HepG2 (cell line): ENCODE results near the gene A3GALT2. TPM values are rescaled to one million over a fixed set of nuclear protein-coding genes. Genes with fewer than 3 reads are reported as not detected.

ENCODE experiments used
- ATAC-seq: fragments of 200-7000 bp; cut with Tn5 transposase; 3 replicates; pipeline ENCODE4 v1.9.1; 2020; ENCODE audit warnings: mild to moderate bottlenecking, moderate library complexity
- BruUV-seq: library from RNA; stranded (reverse); fragments of 400-500 nt; replicated peaks from 2 replicates; lab custom pipeline; 2021; lab: Mats Ljungman, UMichigan
- CTCF ChIA-PET: fragments of 300-600 bp; formaldehyde crosslinking; extraction: SDS; loops from one replicate; lab custom pipeline; 2021; ENCODE audit warnings: low total read pairs, inconsistent platforms, low intra/inter-chr PET ratio; lab: Yijun Ruan, JAX
- POLR2A ChIA-PET: fragments of 350-600 bp; sonication (Branson Sonifier 250); formaldehyde crosslinking; loops from one replicate; lab custom pipeline; 2020; ENCODE audit warnings: antibody characterized with exemption, inconsistent platforms; lab: Yijun Ruan, JAX
- DNase-seq: peaks from one replicate; pipeline ENCODE4 v3.0.0-alpha.2; 2015; ENCODE audit warnings: low spot score
- FAIRE-seq: peaks from 3 replicates; lab custom pipeline; 2011; peaks lifted over from hg19 to GRCh38; lab: Jason Lieb, UNC
- H2AFZ ChIP-seq: one replicate; pipeline ENCODE4 v1.6.1; 2011; ENCODE audit warnings: low read length, inconsistent platforms
- H3K27ac ChIP-seq: fragments of 300-600 bp; 3 replicates; pipeline ENCODE4 v1.8.0; 2011; ENCODE audit warnings: mixed run types, mild to moderate bottlenecking, mixed read lengths, low read length, inconsistent platforms; ENCODE audit not compliant: insufficient read depth; ENCODE audit errors: extremely low read length
- H3K27me3 ChIP-seq, 2 experiments: fragments of 200-600 bp in 1 of 2; 2 replicates in 1 of 2; 3 replicates in 1 of 2; pipeline versions ENCODE4 v1.6.0 to v1.8.0; 2011; ENCODE audit warnings: low read length in 2 of 2, mild to moderate bottlenecking in 2 of 2, moderate library complexity in 2 of 2, inconsistent platforms in 1 of 2; ENCODE audit not compliant: insufficient read depth in 2 of 2, control insufficient read depth in 1 of 2
- H3K36me3 ChIP-seq, 2 experiments: fragments of 200-600 bp in 1 of 2; replicated peaks in 1 of 2; 2 replicates in 1 of 2; 3 replicates in 1 of 2; pipeline versions ENCODE4 v1.5.1 to v1.8.0; 2011; ENCODE audit warnings: low read length in 2 of 2, inconsistent platforms in 1 of 2; ENCODE audit not compliant: insufficient read depth in 2 of 2, control insufficient read depth in 1 of 2
- H3K4me1 ChIP-seq: 2 replicates; pipeline ENCODE4 v1.5.1; 2012; ENCODE audit warnings: low read length, inconsistent platforms; ENCODE audit not compliant: insufficient read depth
- H3K4me2 ChIP-seq: 2 replicates; pipeline ENCODE4 v1.6.0; 2011; ENCODE audit warnings: low read depth, low read length, inconsistent platforms
- H3K4me3 ChIP-seq, 3 experiments: fragments of 200-600 bp in 1 of 3; sonication (generic), shearing (Covaris generic) in 1 of 3; replicated peaks in 1 of 3; 2 replicates each; pipeline ENCODE4 v1.5.1; 2011 to 2016; ENCODE audit warnings: low read length in 3 of 3, inconsistent platforms in 2 of 3, low read depth in 2 of 3, mild to moderate bottlenecking in 2 of 3, control low read depth in 1 of 3, mixed read lengths in 1 of 3; ENCODE audit not compliant: insufficient read depth in 1 of 3
- H3K79me2 ChIP-seq: one replicate; pipeline ENCODE4 v1.6.1; 2011; ENCODE audit warnings: low read length, inconsistent platforms; ENCODE audit not compliant: insufficient read depth
- H3K9ac ChIP-seq: 2 replicates; pipeline ENCODE4 v1.6.0; 2011; ENCODE audit warnings: mild to moderate bottlenecking, low read depth, low read length, inconsistent platforms; ENCODE audit not compliant: insufficient read depth
- H3K9me3 ChIP-seq: 2 replicates; pipeline ENCODE4 v1.5.1; 2012; ENCODE audit warnings: mild to moderate bottlenecking, low read length
- H4K20me1 ChIP-seq: 2 replicates; pipeline ENCODE4 v1.6.0; 2011; ENCODE audit warnings: inconsistent platforms, mild to moderate bottlenecking, low read length, moderate library complexity; ENCODE audit not compliant: insufficient read depth
- ELK4 ChIP-seq: sonication (generic); formaldehyde crosslinking; IDR thresholded peaks from 2 replicates; pipeline ENCODE4 v1.9.0; 2021; ENCODE audit warnings: missing genetic modification reagents, borderline replicate concordance
- HNF4A ChIP-seq: sonication (generic); formaldehyde crosslinking; IDR thresholded peaks from 2 replicates; pipeline ENCODE4 v1.4.0; 2020; ENCODE audit warnings: missing genetic modification reagents
- NFE2 ChIP-seq: sonication (generic); formaldehyde crosslinking; IDR thresholded peaks from 2 replicates; pipeline ENCODE4 v1.4.0; 2020; ENCODE audit warnings: missing genetic modification reagents
- PITX1 ChIP-seq: sonication (generic); formaldehyde crosslinking; IDR thresholded peaks from 2 replicates; pipeline ENCODE4 v1.5.1; 2020; ENCODE audit warnings: mild to moderate bottlenecking, missing genetic modification reagents
- POGZ ChIP-seq: sonication (generic); formaldehyde crosslinking; IDR thresholded peaks from 2 replicates; pipeline ENCODE4 v1.4.0; 2020; ENCODE audit warnings: mild to moderate bottlenecking, missing genetic modification reagents
- ZBTB7A ChIP-seq: sonication (generic); formaldehyde crosslinking; IDR thresholded peaks from 2 replicates; pipeline ENCODE4 v1.8.0; 2022; ENCODE audit warnings: mild to moderate bottlenecking, missing genetic modification reagents
- ZMYM3 ChIP-seq: sonication (generic); formaldehyde crosslinking; IDR thresholded peaks from 2 replicates; pipeline ENCODE4 v1.5.1; 2020; ENCODE audit warnings: mild to moderate bottlenecking, missing genetic modification reagents
- ZNF687 ChIP-seq: sonication (generic); formaldehyde crosslinking; IDR thresholded peaks from 2 replicates; pipeline ENCODE4 v1.5.1; 2020; ENCODE audit warnings: mild to moderate bottlenecking, missing genetic modification reagents, moderate library complexity
- ZSCAN25 ChIP-seq: sonication (generic); formaldehyde crosslinking; IDR thresholded peaks from 2 replicates; pipeline ENCODE4 v1.8.0; 2022; ENCODE audit warnings: mild to moderate bottlenecking, missing genetic modification reagents
- WGBS: methylation state at CpG from one replicate; pipeline ENCODE4 v1.1.6; 2017; ENCODE audit warnings: low lambda C conversion rate; 5-methylcytosine and 5-hydroxymethylcytosine counted together
- in situ Hi-C: cut with HindIII; loops from 2 replicates; pipeline ENCODE4 v1.10.0; 2017; ENCODE audit warnings: low pct_unique_long_range_greater_than_20kb; ENCODE audit not compliant: extremely low pct_ligation_motif_present
- intact Hi-C: fragments of 100-400 bp; cut with micrococcal nuclease; formaldehyde crosslinking; loops from one replicate; pipeline ENCODE4 v1.10.0; 2022; ENCODE audit not compliant: unreplicated experiment
- polyA plus RNA-seq, 8 experiments: library from polyadenylated mRNA; depleted of rRNA in 3 of 8; stranded (reverse) in 7 of 8; unstranded in 1 of 8; fragments of >200 nt; fragmentation: Illumina TruSeq in 4 of 8; extraction: Trizol in 4 of 8; gene quantifications; 2 replicates each; pipeline versions ENCODE4 v1.2.1 to v1.2.3, GENCODE V29; 2011 to 2016; ENCODE audit warnings: low read depth in 4 of 8, missing spikeins in 1 of 8, mixed read lengths in 1 of 8; ENCODE audit not compliant: insufficient read depth in 1 of 8
- total RNA-seq, 5 experiments: library from RNA; depleted of rRNA; stranded (reverse); fragments of >200 nt; fragmentation: Illumina TruSeq; extraction: Trizol; gene quantifications; 2 replicates each; pipeline ENCODE4 v1.2.3, GENCODE V29; 2016; ENCODE audit warnings: low read depth in 1 of 5
- TF ChIP-seq, protein P1 (sequence below): sonication (generic); formaldehyde crosslinking; IDR thresholded peaks from 2 replicates; pipeline ENCODE4 v1.8.1; 2023; ENCODE audit warnings: mild to moderate bottlenecking, missing genetic modification reagents
- TF ChIP-seq, protein P2 (sequence below): sonication (generic); formaldehyde crosslinking; conservative IDR thresholded peaks from 2 replicates; pipeline ENCODE4 v1.4.0; 2020; ENCODE audit warnings: mild to moderate bottlenecking, missing genetic modification reagents, moderate library complexity

Gene A3GALT2
- total and polyA plus RNA-seq, 2 of the 13 experiments (the other 11 are each of a cell fraction or from before 2014, with no cell fraction given) = not detected

- Histone ChIP-seq H3K9me3 (no peaks in the 10 kb centered on the region), H3K79me2 (peaks cover 23% of the 10 kb centered on the region), H3K27me3 (no peaks in the 10 kb centered on the region), H3K4me3 (no peak overlapping the region), H3K4me1 (peaks cover 59% of the 10 kb centered on the region), H2AFZ (no peak overlapping the region), H3K36me3 (peaks cover 4 to 14% of the 10 kb centered on the region in 2 experiments; a peak in 4 of 5 replicates), H3K9ac (no peak overlapping the region), H4K20me1 (peaks cover 2% of the 10 kb centered on the region; the same call in 1 of the 2 replicates), H3K4me2 (peak overlapping the region; percentile 20; the same call in 1 of the 2 replicates), H3K27ac (no peak overlapping the region)
- intact Hi-C loops (no loop called here), in situ Hi-C loops (no loop called here)
- TF ChIP-seq, protein P1, sequence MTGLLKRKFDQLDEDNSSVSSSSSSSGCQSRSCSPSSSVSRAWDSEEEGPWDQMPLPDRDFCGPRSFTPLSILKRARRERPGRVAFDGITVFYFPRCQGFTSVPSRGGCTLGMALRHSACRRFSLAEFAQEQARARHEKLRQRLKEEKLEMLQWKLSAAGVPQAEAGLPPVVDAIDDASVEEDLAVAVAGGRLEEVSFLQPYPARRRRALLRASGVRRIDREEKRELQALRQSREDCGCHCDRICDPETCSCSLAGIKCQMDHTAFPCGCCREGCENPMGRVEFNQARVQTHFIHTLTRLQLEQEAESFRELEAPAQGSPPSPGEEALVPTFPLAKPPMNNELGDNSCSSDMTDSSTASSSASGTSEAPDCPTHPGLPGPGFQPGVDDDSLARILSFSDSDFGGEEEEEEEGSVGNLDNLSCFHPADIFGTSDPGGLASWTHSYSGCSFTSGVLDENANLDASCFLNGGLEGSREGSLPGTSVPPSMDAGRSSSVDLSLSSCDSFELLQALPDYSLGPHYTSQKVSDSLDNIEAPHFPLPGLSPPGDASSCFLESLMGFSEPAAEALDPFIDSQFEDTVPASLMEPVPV = no peak
- TF ChIP-seq, protein P2, sequence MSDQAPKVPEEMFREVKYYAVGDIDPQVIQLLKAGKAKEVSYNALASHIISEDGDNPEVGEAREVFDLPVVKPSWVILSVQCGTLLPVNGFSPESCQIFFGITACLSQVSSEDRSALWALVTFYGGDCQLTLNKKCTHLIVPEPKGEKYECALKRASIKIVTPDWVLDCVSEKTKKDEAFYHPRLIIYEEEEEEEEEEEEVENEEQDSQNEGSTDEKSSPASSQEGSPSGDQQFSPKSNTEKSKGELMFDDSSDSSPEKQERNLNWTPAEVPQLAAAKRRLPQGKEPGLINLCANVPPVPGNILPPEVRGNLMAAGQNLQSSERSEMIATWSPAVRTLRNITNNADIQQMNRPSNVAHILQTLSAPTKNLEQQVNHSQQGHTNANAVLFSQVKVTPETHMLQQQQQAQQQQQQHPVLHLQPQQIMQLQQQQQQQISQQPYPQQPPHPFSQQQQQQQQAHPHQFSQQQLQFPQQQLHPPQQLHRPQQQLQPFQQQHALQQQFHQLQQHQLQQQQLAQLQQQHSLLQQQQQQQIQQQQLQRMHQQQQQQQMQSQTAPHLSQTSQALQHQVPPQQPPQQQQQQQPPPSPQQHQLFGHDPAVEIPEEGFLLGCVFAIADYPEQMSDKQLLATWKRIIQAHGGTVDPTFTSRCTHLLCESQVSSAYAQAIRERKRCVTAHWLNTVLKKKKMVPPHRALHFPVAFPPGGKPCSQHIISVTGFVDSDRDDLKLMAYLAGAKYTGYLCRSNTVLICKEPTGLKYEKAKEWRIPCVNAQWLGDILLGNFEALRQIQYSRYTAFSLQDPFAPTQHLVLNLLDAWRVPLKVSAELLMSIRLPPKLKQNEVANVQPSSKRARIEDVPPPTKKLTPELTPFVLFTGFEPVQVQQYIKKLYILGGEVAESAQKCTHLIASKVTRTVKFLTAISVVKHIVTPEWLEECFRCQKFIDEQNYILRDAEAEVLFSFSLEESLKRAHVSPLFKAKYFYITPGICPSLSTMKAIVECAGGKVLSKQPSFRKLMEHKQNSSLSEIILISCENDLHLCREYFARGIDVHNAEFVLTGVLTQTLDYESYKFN (CRISPR knock-in tag) = 0 out of 2 replicates have a peak, but pooled peaks have one; percentile 24
- peak; percentile 84 for TF ChIP-seq ZMYM3
- peak; percentile 34; the same call in 1 of the 2 replicates for TF ChIP-seq HNF4A
- TF ChIP-seq NFE2 = no peak
- TF ChIP-seq POGZ (CRISPR knock-in tag) = no peak
- peak; percentile 48; the same call in 1 of the 2 replicates for TF ChIP-seq PITX1 (CRISPR knock-in tag)
- TF ChIP-seq ZNF687 (CRISPR knock-in tag) = peak; percentile 28
- TF ChIP-seq ELK4 (CRISPR knock-in tag) = no peak
- peak; percentile 69; the same call in 1 of the 2 replicates for TF ChIP-seq ZBTB7A (CRISPR knock-in tag)
- 0 out of 2 replicates have a peak, but pooled peaks have one; percentile 38 for TF ChIP-seq ZSCAN25 (CRISPR knock-in tag)
- no peak for DNase-seq
- ChIA-PET CTCF (no interaction called here), POLR2A (interaction anchor here (1.6 kb wide), 1 partner anchor 8 kb away, joined by 5 read pairs; no protein-coding TSS in a partner anchor)
- 68% methylated on average over 10 of the region's 10 CpGs for WGBS
- no peak for FAIRE-seq
- peak; percentile 56 for ATAC-seq
- BruUV-seq = no TSS peak
These were observed 54.9 kb downstream of the A3GALT2 start for GRCh38 chr1:33265780-33266605.
